BE2C (cell line): ENCODE results near the gene SARNP. TPM values are rescaled to one million over a fixed set of nuclear protein-coding genes. Genes with fewer than 3 reads are reported as not detected.
A peak's percentile ranks its signal among the peaks of the same experiment; 100 is the strongest.
"Not testable (repeated sequence)": the region's sequence is repeated elsewhere in the genome, so short reads cannot be mapped to it uniquely, and the experiment has no call there.

Experiments used
- DNase-seq: peaks from one replicate; pipeline ENCODE4 v3.0.0-alpha.2; 2020
- H3K27me3 ChIP-seq: fragments of 250-450 bp; sonication (Bioruptor Pico); 2 replicates; pipeline ENCODE4 v1.5.1; 2020; ENCODE audit warnings: mild to moderate bottlenecking
- H3K36me3 ChIP-seq: fragments of 250-450 bp; sonication (Bioruptor Pico); 2 replicates; pipeline ENCODE4 v1.5.1; 2020; ENCODE audit warnings: mild to moderate bottlenecking
- H3K4me1 ChIP-seq: fragments of 250-450 bp; sonication (Bioruptor Pico); 2 replicates; pipeline ENCODE4 v1.5.1; 2020
- H3K4me3 ChIP-seq: 2 replicates; pipeline ENCODE4 v1.5.1; 2011; ENCODE audit warnings: low read depth, low read length
- H3K9me3 ChIP-seq: fragments of 250-450 bp; sonication (Bioruptor Pico); 2 replicates; pipeline ENCODE4 v1.5.1; 2020
- CTCF ChIP-seq: IDR thresholded peaks from 2 replicates; pipeline ENCODE4 v1.5.1; 2012; ENCODE audit warnings: mild to moderate bottlenecking, low read depth, low read length
- polyA plus RNA-seq: library from polyadenylated mRNA; unstranded; fragments of >200 nt; gene quantifications from one replicate; pipeline ENCODE4 v1.2.1, GENCODE V29; 2012; ENCODE audit warnings: low read depth, missing spikeins; ENCODE audit not compliant: insufficient read length, insufficient read depth

Gene SARNP
- 132 TPM for polyA plus RNA-seq

- Histone ChIP-seq H3K4me1 (no peaks in the 10 kb centered on the region), H3K4me3 (peak within 1 kb of the TSS; percentile 100), H3K36me3 (peaks cover 49% of the 10 kb centered on the region), H3K27me3 (no peaks in the 10 kb centered on the region), H3K9me3 (no peaks in the 10 kb centered on the region; the same call in 1 of the 2 replicates)
- no peak for TF ChIP-seq CTCF
- DNase-seq = peak; percentile 98
Measured at GRCh38 chr12:55817345-55818139, at the start of gene SARNP, which contains the start of gene ORMDL2. Gene SARNP, minus strand, starts transcription at chr12:55817724. Its CDS starts 23 bp downstream, at chr12:55817701. Gene ORMDL2, plus strand, starts transcription at chr12:55818041. Its CDS starts 959 bp downstream, at chr12:55819000.

- H3K4me3 ChIP-seq, H3K36me3 ChIP-seq, H3K9me3 ChIP-seq, H3K27me3 ChIP-seq, DNase-seq, H3K4me1 ChIP-seq: not testable (repeated sequence)
Measured at GRCh38 chr12:55866454-55867004, 49.0 kb upstream of the SARNP start.

- no peak for DNase-seq
- TF ChIP-seq CTCF = no peak
- H3K4me1 ChIP-seq = no peaks in the 10 kb centered on the region
- H3K27me3 ChIP-seq = no peaks in the 10 kb centered on the region
- no peak overlapping the region for H3K4me3 ChIP-seq
- no peaks in the 10 kb centered on the region for H3K36me3 ChIP-seq
- H3K9me3 ChIP-seq = no peaks in the 10 kb centered on the region
Measured at GRCh38 chr12:55865327-55865726, 47.8 kb upstream of the SARNP start.

- not testable (repeated sequence) for DNase-seq
Measured at GRCh38 chr12:55862931-55863330, 45.4 kb upstream of the SARNP start.

GRCh38 chr12:55862286-55862685 is 44.8 kb upstream of the SARNP start:
- Histone ChIP-seq H3K27me3 (no peaks in the 10 kb centered on the region), H3K9me3 (no peaks in the 10 kb centered on the region), H3K36me3 (no peaks in the 10 kb centered on the region), H3K4me3 (no peak overlapping the region), H3K4me1 (no peaks in the 10 kb centered on the region)
- DNase-seq = no peak
- no peak for TF ChIP-seq CTCF

More at GRCh38 chr12:55862931-55863330, 45.4 kb upstream of the SARNP start:
- H3K4me1 ChIP-seq, H3K4me3 ChIP-seq, H3K9me3 ChIP-seq, H3K27me3 ChIP-seq, H3K36me3 ChIP-seq: not testable (repeated sequence)

- Histone ChIP-seq H3K4me3 (no peak overlapping the region), H3K27me3 (no peaks in the 10 kb centered on the region), H3K36me3 (no peaks in the 10 kb centered on the region), H3K9me3 (no peaks in the 10 kb centered on the region), H3K4me1 (no peaks in the 10 kb centered on the region)
- no peak for DNase-seq
- no peak for TF ChIP-seq CTCF
Measured at GRCh38 chr12:55861871-55862270, 44.3 kb upstream of the SARNP start.

- no peaks in the 10 kb centered on the region for H3K9me3 ChIP-seq
- H3K27me3 ChIP-seq = no peaks in the 10 kb centered on the region
- TF ChIP-seq CTCF = no peak
Measured at GRCh38 chr12:55861396-55861795, 43.9 kb upstream of the SARNP start.

More at GRCh38 chr12:55861396-55861795, 43.9 kb upstream of the SARNP start:
- no peak for DNase-seq
- no peaks in the 10 kb centered on the region for H3K36me3 ChIP-seq
- H3K4me3 ChIP-seq = no peak overlapping the region
- no peaks in the 10 kb centered on the region for H3K4me1 ChIP-seq
